Measurements from ENCODE around the gene ATP13A3. TPM values are rescaled to one million over a fixed set of nuclear protein-coding genes. Genes with fewer than 3 reads are reported as not detected.

Gene ATP13A3
- total RNA-seq, 1 donor from 2014 or later = 91.9 TPM

DNA sequence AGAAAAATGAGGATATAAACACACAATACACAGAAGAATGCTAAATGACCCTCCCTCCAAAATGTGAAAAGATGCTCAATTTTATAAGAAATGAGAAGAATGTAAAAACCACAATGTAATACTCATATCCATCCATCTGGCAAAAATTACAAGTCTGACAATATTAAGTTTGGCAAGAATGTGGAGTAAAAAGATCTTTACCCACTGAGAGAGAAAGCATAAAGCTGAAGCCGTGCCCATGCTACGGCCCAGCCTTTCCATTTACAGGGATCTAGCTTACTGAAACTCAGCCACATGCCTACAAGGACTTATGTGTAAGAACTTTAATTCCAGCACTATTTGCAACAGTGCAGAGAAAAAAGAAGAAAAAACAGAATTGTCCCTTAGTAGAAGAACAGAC lies 42.9 kb downstream of the ATP13A3 start:
- H3K27me3 Mint-ChIP-seq = no peaks in the 10 kb centered on the region
- peaks cover 78% of the 10 kb centered on the region for H3K36me3 Mint-ChIP-seq (ENCODE audit: low read depth)
- intact Hi-C loops (cut with micrococcal nuclease) = no loop called here
- H3K4me1 Mint-ChIP-seq = no peaks in the 10 kb centered on the region
- DNase-seq = no peak
- no peak overlapping the region for H3K27ac Mint-ChIP-seq
- no peaks in the 10 kb centered on the region for H3K9me3 Mint-ChIP-seq
- no peak for ATAC-seq (ENCODE audit: low read depth)
- ChIA-PET CTCF (no interaction called here), POLR2A (no interaction called here)
- H3K4me3 Mint-ChIP-seq = no peak overlapping the region
- TF ChIP-seq, protein P1, sequence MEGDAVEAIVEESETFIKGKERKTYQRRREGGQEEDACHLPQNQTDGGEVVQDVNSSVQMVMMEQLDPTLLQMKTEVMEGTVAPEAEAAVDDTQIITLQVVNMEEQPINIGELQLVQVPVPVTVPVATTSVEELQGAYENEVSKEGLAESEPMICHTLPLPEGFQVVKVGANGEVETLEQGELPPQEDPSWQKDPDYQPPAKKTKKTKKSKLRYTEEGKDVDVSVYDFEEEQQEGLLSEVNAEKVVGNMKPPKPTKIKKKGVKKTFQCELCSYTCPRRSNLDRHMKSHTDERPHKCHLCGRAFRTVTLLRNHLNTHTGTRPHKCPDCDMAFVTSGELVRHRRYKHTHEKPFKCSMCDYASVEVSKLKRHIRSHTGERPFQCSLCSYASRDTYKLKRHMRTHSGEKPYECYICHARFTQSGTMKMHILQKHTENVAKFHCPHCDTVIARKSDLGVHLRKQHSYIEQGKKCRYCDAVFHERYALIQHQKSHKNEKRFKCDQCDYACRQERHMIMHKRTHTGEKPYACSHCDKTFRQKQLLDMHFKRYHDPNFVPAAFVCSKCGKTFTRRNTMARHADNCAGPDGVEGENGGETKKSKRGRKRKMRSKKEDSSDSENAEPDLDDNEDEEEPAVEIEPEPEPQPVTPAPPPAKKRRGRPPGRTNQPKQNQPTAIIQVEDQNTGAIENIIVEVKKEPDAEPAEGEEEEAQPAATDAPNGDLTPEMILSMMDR (IDR thresholded peaks at IDR 0.05) = no peak

DNA sequence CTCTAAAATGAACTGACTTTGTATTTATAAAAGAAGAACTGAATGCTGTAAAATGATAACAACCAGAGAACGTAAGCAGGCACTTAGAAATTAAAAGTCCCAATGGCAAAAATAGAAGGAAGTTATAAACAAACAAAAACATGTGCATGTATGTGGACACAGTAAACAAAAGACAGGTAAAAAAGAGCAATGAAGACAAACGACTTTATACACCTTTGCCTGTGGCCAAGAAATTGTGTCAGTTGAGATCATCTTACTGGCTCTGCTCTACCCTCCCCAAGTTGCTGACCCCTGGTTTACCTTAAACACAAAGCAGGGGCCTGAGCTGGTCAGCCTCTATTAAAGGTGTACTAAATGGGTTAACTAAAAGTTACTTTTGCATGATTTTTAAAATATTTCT lies 46.0 kb downstream of the ATP13A3 start:
- H3K27me3 Mint-ChIP-seq = no peaks in the 10 kb centered on the region
- H3K36me3 Mint-ChIP-seq (ENCODE audit: low read depth) = peaks cover 85% of the 10 kb centered on the region
- intact Hi-C loops (cut with micrococcal nuclease) = no loop called here
- H3K4me3 Mint-ChIP-seq = no peak overlapping the region
- no peaks in the 10 kb centered on the region for H3K4me1 Mint-ChIP-seq
- no peak overlapping the region for H3K27ac Mint-ChIP-seq
- DNase-seq (no peak), ATAC-seq (ENCODE audit: low read depth) (no peak)
- ChIA-PET CTCF (no interaction called here), POLR2A (no interaction called here)
- H3K9me3 Mint-ChIP-seq = no peaks in the 10 kb centered on the region
- TF ChIP-seq, protein P1 (IDR thresholded peaks at IDR 0.05) = no peak

DNA sequence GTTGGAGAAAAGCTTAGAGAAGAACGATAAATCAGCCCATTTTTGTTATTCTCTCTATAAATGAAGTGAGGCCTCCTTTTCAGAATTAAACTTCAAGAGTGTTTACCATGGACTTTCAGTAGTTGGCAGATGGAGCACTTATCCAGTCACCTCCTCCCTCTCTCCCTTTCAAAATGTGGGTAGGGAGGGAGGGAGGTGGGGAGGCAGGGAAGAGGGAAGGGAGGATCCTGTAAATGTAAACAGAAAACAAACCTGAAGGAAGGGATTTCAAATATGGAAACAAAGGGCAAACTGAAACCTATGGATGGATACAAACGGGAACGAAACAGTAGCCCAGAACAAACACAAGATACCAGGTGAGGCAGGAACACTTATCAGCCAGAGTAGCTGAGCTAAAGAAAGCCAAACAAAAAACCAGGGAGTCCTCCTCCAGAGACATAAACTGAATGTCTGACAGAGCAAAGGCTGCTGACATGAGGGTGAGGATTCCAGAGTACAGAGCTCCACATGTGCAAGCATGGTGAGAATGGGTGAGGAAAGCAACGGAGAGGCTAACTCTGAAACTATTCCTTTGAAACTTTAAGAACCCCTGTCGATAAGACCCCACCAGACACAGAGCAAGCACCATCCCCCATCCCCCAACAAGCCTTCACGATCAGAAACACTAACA lies 46.8 kb downstream of the ATP13A3 start:
- Mint-ChIP-seq H3K4me1 (no peaks in the 10 kb centered on the region), H3K27ac (no peak overlapping the region), H3K4me3 (no peak overlapping the region), H3K9me3 (no peaks in the 10 kb centered on the region), H3K36me3 (ENCODE audit: low read depth) (peaks cover 86% of the 10 kb centered on the region), H3K27me3 (no peaks in the 10 kb centered on the region)
- intact Hi-C loops (cut with micrococcal nuclease) = no loop called here
- ChIA-PET POLR2A (no interaction called here), CTCF (no interaction called here)
- TF ChIP-seq, protein P1 (IDR thresholded peaks at IDR 0.05) = no peak
- ATAC-seq (ENCODE audit: low read depth) = no peak
- DNase-seq = no peak

DNA sequence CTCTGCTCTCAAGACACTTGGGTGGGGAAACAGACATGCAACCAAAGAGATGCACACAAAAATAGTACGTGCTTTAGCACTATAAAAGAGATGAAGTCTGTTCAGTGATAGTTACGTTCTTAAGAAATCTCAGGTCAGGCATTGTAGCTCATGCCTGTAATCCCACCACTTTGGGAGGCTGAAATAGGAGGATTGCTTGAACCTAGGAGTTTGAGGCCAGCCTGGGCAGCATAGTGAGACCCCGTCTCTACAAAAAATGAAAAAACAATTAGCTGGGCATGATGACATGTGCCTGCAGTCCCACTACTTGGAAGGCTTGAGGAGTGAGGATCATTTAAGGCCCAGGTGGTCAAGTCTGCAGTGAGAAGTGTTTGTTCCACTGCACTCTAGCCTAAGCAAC lies 52.3 kb downstream of the ATP13A3 start:
- TF ChIP-seq, protein P1 (IDR thresholded peaks at IDR 0.05) = no peak
- H3K9me3 Mint-ChIP-seq = no peaks in the 10 kb centered on the region
- DNase-seq = no peak
- no peaks in the 10 kb centered on the region for H3K4me1 Mint-ChIP-seq
- ATAC-seq (ENCODE audit: low read depth) = no peak
- H3K4me3 Mint-ChIP-seq = no peak overlapping the region
- intact Hi-C loops (cut with micrococcal nuclease) = no loop called here
- no peaks in the 10 kb centered on the region for H3K27me3 Mint-ChIP-seq
- H3K36me3 Mint-ChIP-seq (ENCODE audit: low read depth) = peaks cover 85% of the 10 kb centered on the region
- CTCF ChIA-PET = no interaction called here
- H3K27ac Mint-ChIP-seq = no peak overlapping the region
- POLR2A ChIA-PET = no interaction called here

DNA sequence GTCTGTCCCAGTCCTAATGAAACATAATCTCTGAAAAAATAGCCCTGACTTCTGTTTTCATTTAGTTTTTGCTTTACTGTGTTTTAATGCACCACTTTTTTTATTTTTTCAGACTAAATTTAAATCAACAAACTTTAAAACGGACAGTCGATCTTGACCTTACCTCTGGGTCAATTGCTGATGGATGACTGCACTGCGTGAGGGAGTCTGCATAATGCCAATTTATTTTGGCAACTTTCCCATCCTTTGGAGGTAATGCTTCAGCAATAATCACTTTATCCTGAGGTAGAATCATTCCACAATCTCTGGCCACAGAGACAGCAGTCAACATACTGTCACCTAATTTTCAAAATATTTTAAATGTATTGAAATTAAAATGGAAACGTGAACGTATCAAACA lies 55.2 kb downstream of the ATP13A3 start:
- intact Hi-C loops (cut with micrococcal nuclease) = no loop called here
- H3K27ac Mint-ChIP-seq = no peak overlapping the region

More for the DNA sequence above, 55.2 kb downstream of the ATP13A3 start:
- DNase-seq = no peak
- POLR2A ChIA-PET = no interaction called here
- Mint-ChIP-seq H3K4me3 (no peak overlapping the region), H3K4me1 (no peaks in the 10 kb centered on the region), H3K36me3 (ENCODE audit: low read depth) (peaks cover 84% of the 10 kb centered on the region), H3K27me3 (no peaks in the 10 kb centered on the region), H3K9me3 (no peaks in the 10 kb centered on the region)
- no peak for ATAC-seq (ENCODE audit: low read depth)
- CTCF ChIA-PET = no interaction called here
- TF ChIP-seq, protein P1 (IDR thresholded peaks at IDR 0.05) = no peak
